ENCODE data around the gene SMIM45.

The SMIM45 gene

DNA sequence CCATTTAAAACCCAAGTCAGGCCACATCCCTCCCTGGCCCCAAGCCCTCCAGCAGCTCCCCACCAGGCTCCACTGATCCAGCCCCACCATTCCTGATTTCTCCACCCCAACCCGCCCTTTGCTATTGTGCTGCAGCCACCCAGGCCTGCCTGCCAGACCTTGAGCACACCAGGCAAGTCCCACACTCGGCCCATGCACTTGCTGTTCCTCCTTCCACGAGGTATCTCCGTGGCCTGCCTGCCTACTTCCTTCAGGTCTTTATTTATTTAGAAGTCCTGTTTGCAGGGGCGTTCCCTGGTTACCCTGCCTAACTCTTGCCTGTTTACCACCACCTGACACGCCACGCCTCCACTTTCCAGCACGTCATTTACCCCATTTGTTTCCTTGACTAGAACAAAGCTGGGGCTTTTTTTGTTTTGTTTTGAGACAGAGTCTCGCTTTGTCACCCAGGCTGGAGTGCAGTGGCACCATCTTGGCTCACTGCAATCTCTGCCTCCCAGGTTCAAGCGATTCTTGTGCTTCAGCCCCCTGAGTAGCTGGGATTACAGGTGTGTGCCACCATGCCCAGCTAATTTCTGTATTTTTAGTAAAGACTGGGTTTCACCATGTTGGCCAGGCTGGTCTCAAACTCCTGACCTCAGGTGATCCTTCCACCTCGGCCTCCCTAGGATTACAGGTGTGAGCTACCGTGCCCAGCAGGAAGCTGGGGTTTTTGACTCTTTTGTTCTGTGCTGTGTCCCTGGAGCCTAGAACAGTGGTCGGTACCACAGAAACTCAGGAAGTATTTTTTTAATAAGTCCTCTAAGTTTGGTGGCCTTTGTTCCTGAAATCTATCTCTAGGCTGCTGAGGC, 11.7 kb upstream of the SMIM45 start (continued):
- TF ChIP-seq, protein P1, sequence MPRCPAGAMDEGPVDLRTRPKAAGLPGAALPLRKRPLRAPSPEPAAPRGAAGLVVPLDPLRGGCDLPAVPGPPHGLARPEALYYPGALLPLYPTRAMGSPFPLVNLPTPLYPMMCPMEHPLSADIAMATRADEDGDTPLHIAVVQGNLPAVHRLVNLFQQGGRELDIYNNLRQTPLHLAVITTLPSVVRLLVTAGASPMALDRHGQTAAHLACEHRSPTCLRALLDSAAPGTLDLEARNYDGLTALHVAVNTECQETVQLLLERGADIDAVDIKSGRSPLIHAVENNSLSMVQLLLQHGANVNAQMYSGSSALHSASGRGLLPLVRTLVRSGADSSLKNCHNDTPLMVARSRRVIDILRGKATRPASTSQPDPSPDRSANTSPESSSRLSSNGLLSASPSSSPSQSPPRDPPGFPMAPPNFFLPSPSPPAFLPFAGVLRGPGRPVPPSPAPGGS (IDR thresholded peaks at IDR 0.05; ENCODE audit: borderline replicate concordance, insufficient read depth, low read depth, low read length, poor library complexity, severe bottlenecking): no peak
- TF ChIP-seq, protein P2, sequence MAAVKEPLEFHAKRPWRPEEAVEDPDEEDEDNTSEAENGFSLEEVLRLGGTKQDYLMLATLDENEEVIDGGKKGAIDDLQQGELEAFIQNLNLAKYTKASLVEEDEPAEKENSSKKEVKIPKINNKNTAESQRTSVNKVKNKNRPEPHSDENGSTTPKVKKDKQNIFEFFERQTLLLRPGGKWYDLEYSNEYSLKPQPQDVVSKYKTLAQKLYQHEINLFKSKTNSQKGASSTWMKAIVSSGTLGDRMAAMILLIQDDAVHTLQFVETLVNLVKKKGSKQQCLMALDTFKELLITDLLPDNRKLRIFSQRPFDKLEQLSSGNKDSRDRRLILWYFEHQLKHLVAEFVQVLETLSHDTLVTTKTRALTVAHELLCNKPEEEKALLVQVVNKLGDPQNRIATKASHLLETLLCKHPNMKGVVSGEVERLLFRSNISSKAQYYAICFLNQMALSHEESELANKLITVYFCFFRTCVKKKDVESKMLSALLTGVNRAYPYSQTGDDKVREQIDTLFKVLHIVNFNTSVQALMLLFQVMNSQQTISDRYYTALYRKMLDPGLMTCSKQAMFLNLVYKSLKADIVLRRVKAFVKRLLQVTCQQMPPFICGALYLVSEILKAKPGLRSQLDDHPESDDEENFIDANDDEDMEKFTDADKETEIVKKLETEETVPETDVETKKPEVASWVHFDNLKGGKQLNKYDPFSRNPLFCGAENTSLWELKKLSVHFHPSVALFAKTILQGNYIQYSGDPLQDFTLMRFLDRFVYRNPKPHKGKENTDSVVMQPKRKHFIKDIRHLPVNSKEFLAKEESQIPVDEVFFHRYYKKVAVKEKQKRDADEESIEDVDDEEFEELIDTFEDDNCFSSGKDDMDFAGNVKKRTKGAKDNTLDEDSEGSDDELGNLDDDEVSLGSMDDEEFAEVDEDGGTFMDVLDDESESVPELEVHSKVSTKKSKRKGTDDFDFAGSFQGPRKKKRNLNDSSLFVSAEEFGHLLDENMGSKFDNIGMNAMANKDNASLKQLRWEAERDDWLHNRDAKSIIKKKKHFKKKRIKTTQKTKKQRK (IDR thresholded peaks at IDR 0.05; ENCODE audit: low read depth, low read length): no peak
- TF ChIP-seq PAX5 (IDR thresholded peaks at IDR 0.05; ENCODE audit: borderline replicate concordance, low read depth, low read length): peak; percentile 61; the same call in 1 of the 2 replicates
- TF ChIP-seq, protein P3, sequence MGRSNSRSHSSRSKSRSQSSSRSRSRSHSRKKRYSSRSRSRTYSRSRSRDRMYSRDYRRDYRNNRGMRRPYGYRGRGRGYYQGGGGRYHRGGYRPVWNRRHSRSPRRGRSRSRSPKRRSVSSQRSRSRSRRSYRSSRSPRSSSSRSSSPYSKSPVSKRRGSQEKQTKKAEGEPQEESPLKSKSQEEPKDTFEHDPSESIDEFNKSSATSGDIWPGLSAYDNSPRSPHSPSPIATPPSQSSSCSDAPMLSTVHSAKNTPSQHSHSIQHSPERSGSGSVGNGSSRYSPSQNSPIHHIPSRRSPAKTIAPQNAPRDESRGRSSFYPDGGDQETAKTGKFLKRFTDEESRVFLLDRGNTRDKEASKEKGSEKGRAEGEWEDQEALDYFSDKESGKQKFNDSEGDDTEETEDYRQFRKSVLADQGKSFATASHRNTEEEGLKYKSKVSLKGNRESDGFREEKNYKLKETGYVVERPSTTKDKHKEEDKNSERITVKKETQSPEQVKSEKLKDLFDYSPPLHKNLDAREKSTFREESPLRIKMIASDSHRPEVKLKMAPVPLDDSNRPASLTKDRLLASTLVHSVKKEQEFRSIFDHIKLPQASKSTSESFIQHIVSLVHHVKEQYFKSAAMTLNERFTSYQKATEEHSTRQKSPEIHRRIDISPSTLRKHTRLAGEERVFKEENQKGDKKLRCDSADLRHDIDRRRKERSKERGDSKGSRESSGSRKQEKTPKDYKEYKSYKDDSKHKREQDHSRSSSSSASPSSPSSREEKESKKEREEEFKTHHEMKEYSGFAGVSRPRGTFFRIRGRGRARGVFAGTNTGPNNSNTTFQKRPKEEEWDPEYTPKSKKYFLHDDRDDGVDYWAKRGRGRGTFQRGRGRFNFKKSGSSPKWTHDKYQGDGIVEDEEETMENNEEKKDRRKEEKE (IDR thresholded peaks at IDR 0.05): no peak
- peak; percentile 49; the same call in 1 of the 2 replicates for TF ChIP-seq TCF12 (IDR thresholded peaks at IDR 0.05; ENCODE audit: low read depth, low read length)
- peak; percentile 94 for TF ChIP-seq MTA2 (IDR thresholded peaks at IDR 0.05; ENCODE audit: low read depth)
- TF ChIP-seq, protein P4, sequence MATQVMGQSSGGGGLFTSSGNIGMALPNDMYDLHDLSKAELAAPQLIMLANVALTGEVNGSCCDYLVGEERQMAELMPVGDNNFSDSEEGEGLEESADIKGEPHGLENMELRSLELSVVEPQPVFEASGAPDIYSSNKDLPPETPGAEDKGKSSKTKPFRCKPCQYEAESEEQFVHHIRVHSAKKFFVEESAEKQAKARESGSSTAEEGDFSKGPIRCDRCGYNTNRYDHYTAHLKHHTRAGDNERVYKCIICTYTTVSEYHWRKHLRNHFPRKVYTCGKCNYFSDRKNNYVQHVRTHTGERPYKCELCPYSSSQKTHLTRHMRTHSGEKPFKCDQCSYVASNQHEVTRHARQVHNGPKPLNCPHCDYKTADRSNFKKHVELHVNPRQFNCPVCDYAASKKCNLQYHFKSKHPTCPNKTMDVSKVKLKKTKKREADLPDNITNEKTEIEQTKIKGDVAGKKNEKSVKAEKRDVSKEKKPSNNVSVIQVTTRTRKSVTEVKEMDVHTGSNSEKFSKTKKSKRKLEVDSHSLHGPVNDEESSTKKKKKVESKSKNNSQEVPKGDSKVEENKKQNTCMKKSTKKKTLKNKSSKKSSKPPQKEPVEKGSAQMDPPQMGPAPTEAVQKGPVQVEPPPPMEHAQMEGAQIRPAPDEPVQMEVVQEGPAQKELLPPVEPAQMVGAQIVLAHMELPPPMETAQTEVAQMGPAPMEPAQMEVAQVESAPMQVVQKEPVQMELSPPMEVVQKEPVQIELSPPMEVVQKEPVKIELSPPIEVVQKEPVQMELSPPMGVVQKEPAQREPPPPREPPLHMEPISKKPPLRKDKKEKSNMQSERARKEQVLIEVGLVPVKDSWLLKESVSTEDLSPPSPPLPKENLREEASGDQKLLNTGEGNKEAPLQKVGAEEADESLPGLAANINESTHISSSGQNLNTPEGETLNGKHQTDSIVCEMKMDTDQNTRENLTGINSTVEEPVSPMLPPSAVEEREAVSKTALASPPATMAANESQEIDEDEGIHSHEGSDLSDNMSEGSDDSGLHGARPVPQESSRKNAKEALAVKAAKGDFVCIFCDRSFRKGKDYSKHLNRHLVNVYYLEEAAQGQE (IDR thresholded peaks at IDR 0.05; ENCODE audit: low read depth, low read length): no peak
- TF ChIP-seq SP1 (IDR thresholded peaks at IDR 0.05; ENCODE audit: low read depth, low read length): peak; percentile 34
- TF ChIP-seq CREB1 (IDR thresholded peaks at IDR 0.05; ENCODE audit: low read depth): no peak
- TF ChIP-seq NR2C1 (IDR thresholded peaks at IDR 0.05): no peak
- TF ChIP-seq NRF1 (conservative IDR thresholded peaks at IDR 0.05; ENCODE audit: low read depth, low read length): no peak
- TF ChIP-seq ZZZ3 (IDR thresholded peaks at IDR 0.05; ENCODE audit: control insufficient read depth, insufficient read length, low read depth): no peak
- TF ChIP-seq KDM1A (IDR thresholded peaks at IDR 0.05; ENCODE audit: borderline replicate concordance): no peak
- TF ChIP-seq, protein P5, sequence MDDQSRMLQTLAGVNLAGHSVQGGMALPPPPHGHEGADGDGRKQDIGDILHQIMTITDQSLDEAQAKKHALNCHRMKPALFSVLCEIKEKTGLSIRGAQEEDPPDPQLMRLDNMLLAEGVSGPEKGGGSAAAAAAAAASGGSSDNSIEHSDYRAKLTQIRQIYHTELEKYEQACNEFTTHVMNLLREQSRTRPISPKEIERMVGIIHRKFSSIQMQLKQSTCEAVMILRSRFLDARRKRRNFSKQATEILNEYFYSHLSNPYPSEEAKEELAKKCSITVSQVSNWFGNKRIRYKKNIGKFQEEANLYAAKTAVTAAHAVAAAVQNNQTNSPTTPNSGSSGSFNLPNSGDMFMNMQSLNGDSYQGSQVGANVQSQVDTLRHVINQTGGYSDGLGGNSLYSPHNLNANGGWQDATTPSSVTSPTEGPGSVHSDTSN (IDR thresholded peaks at IDR 0.05; ENCODE audit: insufficient replicate concordance, low read depth, low read length): peak; percentile 62
- peak; percentile 68; the same call in 1 of the 2 replicates for TF ChIP-seq SMAD5 (IDR thresholded peaks at IDR 0.05; ENCODE audit: low read depth)
- TF ChIP-seq NFIC (IDR thresholded peaks at IDR 0.05; ENCODE audit: low read depth, low read length): no peak
